ENCODE data around the gene SMAD7. TPM values are rescaled to one million over a fixed set of nuclear protein-coding genes. Genes with fewer than 3 reads are reported as not detected.

SMAD7 gene
- total RNA-seq, 4 donors from 2014 or later, result 9.1 to 13.4 (median 10.8) TPM

DNA sequence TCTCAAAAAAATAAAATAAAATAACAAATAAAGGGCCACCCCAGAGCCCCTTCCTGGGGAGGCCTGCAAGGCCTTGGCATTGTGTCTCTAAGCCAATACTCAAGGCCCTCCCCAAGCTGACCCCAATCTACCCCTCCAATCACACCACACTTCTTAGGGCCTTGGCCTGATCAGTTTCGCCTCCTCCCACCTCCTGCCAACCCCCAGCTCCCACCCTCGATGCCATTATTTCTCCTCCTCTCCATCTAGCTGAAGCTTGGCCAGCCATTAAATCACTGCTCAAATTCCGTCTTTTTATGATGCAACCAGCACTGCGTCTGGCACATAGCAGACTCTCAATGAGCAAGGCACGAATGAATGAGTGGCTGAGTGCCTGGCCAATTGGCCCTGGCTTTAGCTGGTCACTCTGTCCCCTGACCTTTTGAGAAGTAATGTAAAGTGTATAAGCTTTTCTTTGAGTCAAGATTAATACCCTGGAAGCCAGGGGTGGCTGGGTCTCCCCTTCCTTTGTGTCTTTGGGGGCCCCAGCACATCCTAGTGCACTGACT lies 55.9 kb downstream of the SMAD7 start:
- Histone ChIP-seq H3K27ac (no peak overlapping the region), H3K27me3 (no peaks in the 10 kb centered on the region), H3K9me3 (no peaks in the 10 kb centered on the region), H3K4me3 (no peak overlapping the region), H3K4me1 (no peaks in the 10 kb centered on the region), H3K36me3 (no peaks in the 10 kb centered on the region)
- in situ Hi-C loops (cut with MboI; ENCODE audit: low sequenced_read_pairs in 4 of 4) (no loop called here), intact Hi-C loops (cut with DNase I; ENCODE audit: low total_unique reads) (no loop called here)
- TF ChIP-seq, protein P1, sequence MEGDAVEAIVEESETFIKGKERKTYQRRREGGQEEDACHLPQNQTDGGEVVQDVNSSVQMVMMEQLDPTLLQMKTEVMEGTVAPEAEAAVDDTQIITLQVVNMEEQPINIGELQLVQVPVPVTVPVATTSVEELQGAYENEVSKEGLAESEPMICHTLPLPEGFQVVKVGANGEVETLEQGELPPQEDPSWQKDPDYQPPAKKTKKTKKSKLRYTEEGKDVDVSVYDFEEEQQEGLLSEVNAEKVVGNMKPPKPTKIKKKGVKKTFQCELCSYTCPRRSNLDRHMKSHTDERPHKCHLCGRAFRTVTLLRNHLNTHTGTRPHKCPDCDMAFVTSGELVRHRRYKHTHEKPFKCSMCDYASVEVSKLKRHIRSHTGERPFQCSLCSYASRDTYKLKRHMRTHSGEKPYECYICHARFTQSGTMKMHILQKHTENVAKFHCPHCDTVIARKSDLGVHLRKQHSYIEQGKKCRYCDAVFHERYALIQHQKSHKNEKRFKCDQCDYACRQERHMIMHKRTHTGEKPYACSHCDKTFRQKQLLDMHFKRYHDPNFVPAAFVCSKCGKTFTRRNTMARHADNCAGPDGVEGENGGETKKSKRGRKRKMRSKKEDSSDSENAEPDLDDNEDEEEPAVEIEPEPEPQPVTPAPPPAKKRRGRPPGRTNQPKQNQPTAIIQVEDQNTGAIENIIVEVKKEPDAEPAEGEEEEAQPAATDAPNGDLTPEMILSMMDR (IDR thresholded peaks at IDR 0.05 in 4 of 5, conservative IDR thresholded peaks at IDR 0.05 in 1 of 5), result no peak
- TF ChIP-seq POLR2A (IDR thresholded peaks at IDR 0.05), result no peak
- ATAC-seq (no peak), DNase-seq (no peak)

DNA sequence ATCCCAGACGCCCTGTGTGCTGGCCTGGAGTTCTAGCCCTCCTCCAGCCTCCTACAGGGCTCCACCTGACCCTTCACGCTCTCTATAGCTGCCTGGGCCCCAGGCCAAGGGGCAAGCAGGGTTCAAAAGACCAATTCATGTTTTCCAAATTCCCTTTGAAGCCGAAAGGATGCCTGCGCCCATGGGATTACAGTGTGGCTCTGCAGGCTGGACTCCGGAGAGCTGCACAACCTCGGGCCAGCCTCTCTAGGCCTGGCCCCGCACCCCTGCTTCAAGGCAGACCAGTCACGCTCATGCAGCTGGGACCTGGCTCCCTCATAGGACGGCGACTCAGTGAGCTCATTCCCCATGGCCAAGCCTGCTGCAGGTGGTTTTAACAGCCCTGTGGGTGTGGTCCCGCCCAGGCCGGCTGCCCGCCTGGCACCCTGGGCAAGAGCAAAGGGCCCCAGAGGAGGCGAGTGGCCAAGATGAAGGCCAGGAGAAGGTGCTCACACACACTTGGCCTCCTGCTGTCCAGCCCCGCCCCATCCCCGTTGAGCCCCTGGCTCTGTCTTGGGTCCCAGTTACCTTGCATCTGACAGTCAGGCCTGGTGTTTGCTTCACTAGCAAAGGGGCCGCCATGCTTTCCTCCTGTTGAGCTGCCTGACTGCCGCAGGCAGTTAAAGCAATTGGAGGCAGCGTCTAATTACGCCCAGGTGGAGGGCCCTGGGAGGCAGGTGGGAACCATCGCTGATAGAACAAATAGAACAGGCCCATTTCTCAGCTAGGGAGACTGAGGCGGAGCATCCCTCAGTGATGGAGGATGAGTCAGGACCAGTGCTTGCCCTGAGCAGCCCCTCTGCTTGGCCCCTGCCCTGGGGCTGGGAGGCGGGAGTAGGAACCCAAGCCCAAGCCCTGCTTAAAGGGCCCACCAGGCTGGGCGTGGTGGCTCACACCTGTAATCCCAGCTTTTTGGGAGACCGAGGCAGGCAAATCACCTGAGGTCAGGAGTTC lies 56.9 kb downstream of the SMAD7 start:
- Histone ChIP-seq H3K4me1 (peaks cover 6% of the 10 kb centered on the region in 2 donors), H3K36me3 (no peaks in the 10 kb centered on the region), H3K27ac (no peak overlapping the region), H3K4me3 (no peak overlapping the region), H3K27me3 (no peaks in the 10 kb centered on the region), H3K9me3 (no peaks in the 10 kb centered on the region)
- no peak for TF ChIP-seq POLR2A (IDR thresholded peaks at IDR 0.05)
- TF ChIP-seq, protein P1 (IDR thresholded peaks at IDR 0.05 in 4 of 5, conservative IDR thresholded peaks at IDR 0.05 in 1 of 5), result no peak
- ATAC-seq (no peak), DNase-seq (no peak)
- in situ Hi-C loops (cut with MboI; ENCODE audit: low sequenced_read_pairs in 4 of 4) (no loop called here), intact Hi-C loops (cut with DNase I; ENCODE audit: low total_unique reads) (no loop called here)

DNA sequence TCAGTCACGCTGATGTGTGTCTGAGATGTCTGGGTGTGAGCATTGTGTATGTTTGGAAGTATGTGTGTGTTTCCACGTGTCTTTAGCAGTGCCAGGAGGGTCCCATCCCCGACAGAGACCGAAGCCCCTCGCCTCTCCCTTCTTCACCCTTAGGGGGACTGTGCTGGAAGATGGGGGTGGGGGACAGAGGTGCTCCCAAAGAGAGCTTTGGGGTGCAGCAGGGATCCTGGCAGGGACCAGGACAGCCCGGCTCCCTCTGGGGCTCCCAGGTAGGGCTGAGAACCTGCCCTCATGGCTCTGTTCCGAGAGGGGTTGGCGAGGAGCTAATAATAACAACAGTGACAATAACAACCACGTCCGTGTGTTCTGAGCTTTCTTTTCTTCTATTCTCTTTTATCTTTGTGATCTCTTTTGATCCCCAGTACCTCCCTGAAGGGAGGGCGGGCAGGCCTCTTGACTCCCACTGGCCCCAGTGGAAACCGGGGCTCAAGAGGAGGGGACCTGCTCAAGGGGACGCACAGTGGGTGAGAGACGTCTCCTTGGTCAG lies 57.6 kb downstream of the SMAD7 start:
- H3K4me1 ChIP-seq, result peaks cover 6 to 7% of the 10 kb centered on the region in 2 donors
- DNase-seq (no peak), ATAC-seq (no peak)
- H3K27ac ChIP-seq, result no peak overlapping the region
- H3K36me3 ChIP-seq, result no peaks in the 10 kb centered on the region
- H3K4me3 ChIP-seq, result no peak overlapping the region
- H3K9me3 ChIP-seq, result no peaks in the 10 kb centered on the region
- intact Hi-C loops (cut with DNase I; ENCODE audit: low total_unique reads), result no loop called here
- in situ Hi-C loops (cut with MboI; ENCODE audit: low sequenced_read_pairs in 4 of 4), result no loop called here
- H3K27me3 ChIP-seq, result no peaks in the 10 kb centered on the region
- TF ChIP-seq, protein P1 (IDR thresholded peaks at IDR 0.05 in 4 of 5, conservative IDR thresholded peaks at IDR 0.05 in 1 of 5), result no peak
- no peak for TF ChIP-seq POLR2A (IDR thresholded peaks at IDR 0.05)

DNA sequence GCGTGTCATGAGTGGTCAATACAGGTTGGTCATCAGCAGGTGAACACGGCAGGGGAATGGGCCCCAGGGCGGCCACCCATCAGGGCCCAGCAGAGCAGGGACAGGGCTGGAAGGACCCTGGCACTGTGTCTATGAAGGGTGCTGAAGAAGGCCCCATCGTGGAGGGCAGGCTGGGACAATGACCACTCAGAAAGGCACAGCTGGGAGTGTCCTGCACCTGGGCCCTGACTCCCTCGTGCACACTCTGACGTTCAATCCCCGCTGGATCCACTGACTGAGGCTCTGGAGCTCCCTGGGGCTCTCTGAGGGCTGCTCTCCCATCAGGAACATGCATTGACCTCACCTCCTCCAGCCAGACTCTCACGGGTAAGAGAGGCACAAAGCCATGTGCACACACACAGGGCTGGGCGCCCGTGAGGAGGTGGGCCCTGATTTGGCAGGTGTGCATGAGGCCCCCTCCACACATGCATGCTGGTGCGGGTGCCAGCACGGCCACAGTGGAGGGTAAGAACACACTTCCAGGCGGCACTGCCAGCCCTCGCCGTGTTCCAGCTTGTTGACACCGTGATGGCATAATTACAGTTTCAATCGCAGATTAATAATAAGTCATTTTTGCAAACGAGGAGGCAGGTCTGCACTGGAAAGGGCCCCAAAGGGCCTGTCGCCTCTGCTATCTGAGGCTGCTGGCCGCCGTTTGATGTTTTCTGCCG lies 58.5 kb downstream of the SMAD7 start:
- DNase-seq (no peak), ATAC-seq (no peak)
- Histone ChIP-seq H3K36me3 (no peaks in the 10 kb centered on the region), H3K9me3 (no peaks in the 10 kb centered on the region), H3K4me1 (peaks cover 12 to 13% of the 10 kb centered on the region in 2 donors), H3K4me3 (no peak overlapping the region), H3K27me3 (no peaks in the 10 kb centered on the region), H3K27ac (no peak overlapping the region)
- intact Hi-C loops (cut with DNase I; ENCODE audit: low total_unique reads) (no loop called here), in situ Hi-C loops (cut with MboI; ENCODE audit: low sequenced_read_pairs in 4 of 4) (no loop called here)
- TF ChIP-seq, protein P1 (IDR thresholded peaks at IDR 0.05 in 4 of 5, conservative IDR thresholded peaks at IDR 0.05 in 1 of 5), result no peak
- no peak for TF ChIP-seq POLR2A (IDR thresholded peaks at IDR 0.05)

All from gastrocnemius medialis (tissue), 4 donors.